HPDE6-E6E7 (cell line): Measurements from ENCODE around the gene ACE.

Experiments used
- DNase-seq: peaks from one replicate; pipeline ENCODE4 v3.0.0; 2011; ENCODE audit warnings: missing footprints; ENCODE audit errors: extremely low spot score

ACE gene

GRCh38 chr17:63491413-63491812 is 14.6 kb downstream of the ACE start:
- DNase-seq: no peak

- no peak for DNase-seq
Observed at GRCh38 chr17:63491977-63492618, 15.2 kb downstream of the ACE start.

- no peak for DNase-seq
Observed at GRCh38 chr17:63492940-63493339, 16.1 kb downstream of the ACE start.

- no peak for DNase-seq
Observed at GRCh38 chr17:63493411-63493810, 16.6 kb downstream of the ACE start.

GRCh38 chr17:63494300-63494928 is 17.6 kb downstream of the ACE start:
- DNase-seq: no peak

- DNase-seq: no peak
Observed at GRCh38 chr17:63495491-63495890, 18.6 kb downstream of the ACE start.

GRCh38 chr17:63496177-63496576 is 19.3 kb downstream of the ACE start:
- DNase-seq: no peak

GRCh38 chr17:63496663-63497400 is 20.0 kb downstream of the ACE start:
- no peak for DNase-seq

- no peak for DNase-seq
Observed at GRCh38 chr17:63497708-63498483, 21.0 kb downstream of the ACE start.

- DNase-seq: no peak
Observed at GRCh38 chr17:63498626-63499195, 21.9 kb downstream of the ACE start.

GRCh38 chr17:63500543-63501390 is 23.9 kb downstream of the ACE start:
- no peak for DNase-seq

- DNase-seq: no peak
Observed at GRCh38 chr17:63503341-63503705, 26.5 kb downstream of the ACE start.

- DNase-seq: no peak
Observed at GRCh38 chr17:63504261-63504660, 27.4 kb downstream of the ACE start.

- DNase-seq: no peak
Observed at GRCh38 chr17:63505341-63505740, 28.5 kb downstream of the ACE start.

GRCh38 chr17:63506627-63507026 is 29.8 kb downstream of the ACE start:
- no peak for DNase-seq

- DNase-seq: no peak
Observed at GRCh38 chr17:63511331-63511730, 34.5 kb downstream of the ACE start.

- DNase-seq: no peak
Observed at GRCh38 chr17:63512388-63512787, 35.5 kb downstream of the ACE start.

GRCh38 chr17:63512896-63513644 is 36.2 kb downstream of the ACE start:
- no peak for DNase-seq

GRCh38 chr17:63514477-63514876 is 37.6 kb downstream of the ACE start:
- DNase-seq: no peak

- DNase-seq: no peak
Observed at GRCh38 chr17:63514974-63515373, 38.1 kb downstream of the ACE start.
